ENCODE results near the gene GRIN3B.

GRIN3B gene

DNA sequence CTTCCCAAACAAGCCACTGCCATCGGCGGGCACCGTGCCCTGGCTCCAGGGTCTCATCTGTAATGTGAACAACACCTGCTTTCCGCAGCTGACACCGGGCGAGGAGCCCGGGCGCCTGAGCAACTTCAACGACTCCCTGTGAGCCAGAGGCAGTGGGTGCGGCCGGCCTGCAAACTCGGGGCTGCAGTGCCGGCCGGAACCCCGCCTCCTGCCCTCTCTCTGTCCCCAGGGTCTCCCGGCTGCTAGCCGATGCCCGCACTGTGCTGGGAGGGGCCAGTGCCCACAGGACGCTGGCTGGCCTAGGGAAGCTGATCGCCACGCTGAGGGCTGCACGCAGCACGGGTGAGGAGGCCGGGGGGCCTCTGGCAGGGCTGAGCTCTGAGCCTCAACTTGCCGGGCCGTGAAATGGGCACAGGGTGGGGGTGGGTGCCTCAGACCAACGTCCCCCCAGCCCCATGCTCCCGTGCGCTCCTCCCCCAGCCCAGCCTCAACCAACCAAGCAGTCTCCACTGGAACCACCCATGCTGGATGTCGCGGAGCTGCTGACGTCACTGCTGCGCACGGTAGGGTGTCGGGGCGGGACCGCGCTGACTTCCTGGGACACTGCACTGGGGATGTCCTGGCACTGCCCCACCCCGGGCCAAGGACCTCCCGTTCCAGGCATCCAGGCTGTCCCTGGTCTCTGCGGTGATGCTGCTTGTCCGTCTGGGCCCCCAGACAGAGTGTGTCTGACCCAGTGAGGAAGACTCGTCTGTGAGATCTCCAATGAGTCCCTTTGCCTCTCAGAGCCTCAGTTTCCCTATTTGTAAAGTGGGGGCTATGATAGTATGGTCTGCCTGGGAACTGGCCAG lies 41.8 kb downstream of the GRIN3B start:
- no peak for DNase-seq
- no peak for ATAC-seq

DNA sequence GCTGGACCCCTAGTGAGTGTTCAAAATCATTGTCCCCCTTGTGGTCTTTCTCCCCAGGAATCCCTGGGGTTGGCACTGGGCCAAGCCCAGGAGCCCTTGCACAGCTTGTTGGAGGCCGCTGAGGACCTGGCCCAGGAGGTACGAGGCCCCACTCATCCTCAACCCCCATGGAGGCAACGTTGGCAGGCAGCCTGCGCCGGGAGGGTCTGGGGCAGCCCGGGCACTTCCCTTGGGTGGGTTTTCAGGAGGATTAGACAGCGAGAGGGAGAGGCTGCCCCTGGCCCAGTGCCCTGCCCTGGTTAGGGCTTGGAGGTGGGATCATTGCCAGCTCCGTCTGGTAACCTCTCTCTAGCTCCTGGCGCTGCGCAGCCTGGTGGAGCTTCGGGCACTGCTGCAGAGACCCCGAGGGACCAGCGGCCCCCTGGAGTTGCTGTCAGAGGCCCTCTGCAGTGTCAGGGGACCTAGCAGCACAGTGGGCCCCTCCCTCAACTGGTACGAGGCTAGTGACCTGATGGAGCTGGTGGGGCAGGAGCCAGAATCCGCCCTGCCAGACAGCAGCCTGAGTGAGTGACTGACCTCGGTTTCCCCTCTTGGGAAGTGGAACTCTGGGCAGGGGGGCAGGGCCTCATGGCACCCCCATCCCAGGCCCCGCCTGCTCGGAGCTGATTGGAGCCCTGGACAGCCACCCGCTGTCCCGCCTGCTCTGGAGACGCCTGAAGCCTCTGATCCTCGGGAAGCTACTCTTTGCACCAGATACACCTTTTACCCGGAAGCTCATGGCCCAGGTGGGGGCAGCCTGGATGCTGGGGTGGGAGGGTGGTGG lies 42.7 kb downstream of the GRIN3B start:
- ATAC-seq = no peak
- no peak for DNase-seq

- ATAC-seq = peak; percentile 77
Observed at GRCh38 chr19:1045247-1045603, 45.0 kb downstream of the GRIN3B start.

GRCh38 chr19:1046117-1046626 lies 46.0 kb downstream of the GRIN3B start:
- ATAC-seq = no peak
- no peak for DNase-seq

More at GRCh38 chr19:1045247-1045603, 45.0 kb downstream of the GRIN3B start:
- peak; percentile 78 for DNase-seq

DNA sequence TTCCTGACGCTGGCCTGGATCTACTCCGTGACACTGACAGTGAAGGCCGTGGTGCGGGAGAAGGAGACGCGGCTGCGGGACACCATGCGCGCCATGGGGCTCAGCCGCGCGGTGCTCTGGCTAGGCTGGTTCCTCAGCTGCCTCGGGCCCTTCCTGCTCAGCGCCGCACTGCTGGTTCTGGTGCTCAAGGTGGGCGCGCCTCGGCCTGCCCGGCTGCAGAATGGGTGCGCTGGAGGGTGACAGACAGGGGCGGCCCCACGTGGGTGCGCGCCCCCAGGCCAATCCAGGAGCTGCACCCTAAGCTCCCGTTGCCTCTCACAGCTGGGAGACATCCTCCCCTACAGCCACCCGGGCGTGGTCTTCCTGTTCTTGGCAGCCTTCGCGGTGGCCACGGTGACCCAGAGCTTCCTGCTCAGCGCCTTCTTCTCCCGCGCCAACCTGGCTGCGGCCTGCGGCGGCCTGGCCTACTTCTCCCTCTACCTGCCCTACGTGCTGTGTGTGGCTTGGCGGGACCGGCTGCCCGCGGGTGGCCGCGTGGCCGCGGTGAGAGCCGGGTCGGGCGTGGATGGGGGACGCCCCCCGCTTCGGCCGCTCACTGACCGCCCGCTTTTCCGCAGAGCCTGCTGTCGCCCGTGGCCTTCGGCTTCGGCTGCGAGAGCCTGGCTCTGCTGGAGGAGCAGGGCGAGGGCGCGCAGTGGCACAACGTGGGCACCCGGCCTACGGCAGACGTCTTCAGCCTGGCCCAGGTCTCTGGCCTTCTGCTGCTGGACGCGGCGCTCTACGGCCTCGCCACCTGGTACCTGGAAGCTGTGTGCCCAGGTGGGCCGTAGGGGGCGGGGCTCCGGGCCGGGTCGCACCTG lies 46.8 kb downstream of the GRIN3B start:
- DNase-seq (no peak), ATAC-seq (no peak)

DNA sequence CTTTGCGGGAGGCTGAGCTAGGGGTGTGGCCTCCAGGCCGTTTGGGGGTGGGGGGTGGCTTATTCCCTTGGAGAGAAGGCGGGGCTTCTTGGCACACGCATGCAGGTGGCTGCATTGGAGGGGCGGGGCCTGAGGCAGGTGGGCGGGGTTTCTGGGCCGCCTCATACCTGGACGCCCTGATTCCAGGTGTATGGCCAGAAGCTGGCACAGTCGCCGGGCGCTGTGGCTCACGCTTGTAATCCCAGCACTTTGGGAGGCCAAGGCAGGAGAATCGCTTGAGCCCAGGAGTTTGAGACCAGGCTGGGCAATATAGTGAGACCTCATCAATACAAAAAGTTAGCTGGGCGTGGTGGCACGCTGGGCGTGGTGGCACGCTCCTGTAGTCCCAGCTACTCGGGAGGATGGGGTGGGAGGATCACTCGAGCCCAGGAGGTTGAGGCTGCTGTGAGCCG lies 47.5 kb downstream of the GRIN3B start:
- DNase-seq = no peak
- ATAC-seq = no peak

DNA sequence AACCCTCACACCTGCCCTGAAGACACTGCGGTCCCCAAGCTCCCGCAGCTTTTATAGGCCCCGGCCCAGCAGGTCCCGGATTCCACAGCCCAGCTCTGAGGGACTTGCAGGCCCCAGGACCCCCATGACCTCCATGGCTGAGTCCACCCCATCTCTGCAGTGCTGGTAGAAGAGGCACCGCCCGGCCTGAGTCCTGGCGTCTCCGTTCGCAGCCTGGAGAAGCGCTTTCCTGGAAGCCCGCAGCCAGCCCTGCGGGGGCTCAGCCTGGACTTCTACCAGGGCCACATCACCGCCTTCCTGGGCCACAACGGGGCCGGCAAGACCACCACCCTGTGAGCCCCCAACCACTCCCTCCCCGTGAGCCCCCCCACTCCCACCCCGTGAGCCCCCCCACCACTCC lies 48.9 kb downstream of the GRIN3B start:
- DNase-seq (no peak), ATAC-seq (no peak)

- DNase-seq (no peak), ATAC-seq (no peak)
Observed at GRCh38 chr19:1049800-1050199, 49.6 kb downstream of the GRIN3B start.

DNA sequence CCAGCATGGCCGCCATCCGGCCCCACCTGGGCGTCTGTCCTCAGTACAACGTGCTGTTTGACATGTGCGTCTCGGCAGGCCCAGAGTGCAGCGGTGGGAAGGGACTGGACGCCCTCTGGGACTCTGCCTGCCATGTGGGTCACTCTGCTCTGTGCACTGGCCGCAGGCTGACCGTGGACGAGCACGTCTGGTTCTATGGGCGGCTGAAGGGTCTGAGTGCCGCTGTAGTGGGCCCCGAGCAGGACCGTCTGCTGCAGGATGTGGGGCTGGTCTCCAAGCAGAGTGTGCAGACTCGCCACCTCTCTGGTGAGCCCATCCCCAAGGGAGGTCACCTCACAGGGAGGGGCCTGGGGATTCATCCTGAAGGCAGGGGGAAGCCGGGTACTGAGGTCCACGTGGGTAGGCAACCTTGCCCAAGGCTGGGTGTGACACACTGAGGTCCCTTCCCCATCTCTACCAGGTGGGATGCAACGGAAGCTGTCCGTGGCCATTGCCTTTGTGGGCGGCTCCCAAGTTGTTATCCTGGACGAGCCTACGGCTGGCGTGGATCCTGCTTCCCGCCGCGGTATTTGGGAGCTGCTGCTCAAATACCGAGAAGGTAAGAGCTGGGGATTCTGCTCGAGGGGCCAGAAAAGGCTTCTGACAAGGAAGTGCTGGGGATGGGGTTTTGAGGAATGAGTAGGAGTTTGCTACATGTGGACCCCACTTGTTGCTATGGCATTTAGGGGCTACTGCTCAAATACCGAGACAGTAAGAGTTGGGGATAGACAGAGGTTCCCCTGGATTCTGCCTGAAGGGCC lies 51.0 kb downstream of the GRIN3B start:
- ATAC-seq (no peak), DNase-seq (no peak)

GRCh38 chr19:1051791-1052190 lies 51.6 kb downstream of the GRIN3B start:
- DNase-seq (no peak), ATAC-seq (no peak)

DNA sequence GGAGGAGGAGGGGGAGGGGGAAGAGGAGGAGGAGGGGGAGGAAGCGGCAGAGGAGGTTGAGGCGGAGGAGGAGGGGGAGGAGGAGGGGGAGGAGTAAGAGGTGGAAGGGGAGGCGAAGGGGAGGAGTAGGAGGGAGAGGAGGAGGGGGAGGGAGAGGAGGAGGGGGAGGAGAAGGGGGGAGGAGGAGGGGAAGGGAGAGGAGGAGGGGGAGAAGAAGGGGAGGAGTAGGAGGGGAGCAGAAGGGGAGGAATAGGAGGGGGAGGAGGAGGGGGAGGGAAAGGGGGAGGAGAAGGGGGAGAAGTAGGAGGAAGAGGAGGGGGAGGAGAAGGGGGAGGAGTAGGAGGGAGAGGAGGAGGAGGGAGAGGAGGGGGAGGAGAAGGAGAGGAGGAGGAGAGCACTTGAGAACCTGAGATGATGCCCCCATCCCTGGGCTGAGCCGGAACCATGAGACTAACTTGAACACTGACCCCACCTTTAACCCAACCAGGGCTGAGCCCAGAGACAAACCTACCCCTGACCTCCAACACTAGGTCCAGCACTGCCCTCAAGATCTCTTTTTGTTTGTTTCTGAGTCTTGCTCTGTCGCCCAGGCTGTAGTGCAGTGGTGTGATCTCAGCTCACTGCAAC lies 52.2 kb downstream of the GRIN3B start:
- no peak for DNase-seq
- ATAC-seq = no peak

DNA sequence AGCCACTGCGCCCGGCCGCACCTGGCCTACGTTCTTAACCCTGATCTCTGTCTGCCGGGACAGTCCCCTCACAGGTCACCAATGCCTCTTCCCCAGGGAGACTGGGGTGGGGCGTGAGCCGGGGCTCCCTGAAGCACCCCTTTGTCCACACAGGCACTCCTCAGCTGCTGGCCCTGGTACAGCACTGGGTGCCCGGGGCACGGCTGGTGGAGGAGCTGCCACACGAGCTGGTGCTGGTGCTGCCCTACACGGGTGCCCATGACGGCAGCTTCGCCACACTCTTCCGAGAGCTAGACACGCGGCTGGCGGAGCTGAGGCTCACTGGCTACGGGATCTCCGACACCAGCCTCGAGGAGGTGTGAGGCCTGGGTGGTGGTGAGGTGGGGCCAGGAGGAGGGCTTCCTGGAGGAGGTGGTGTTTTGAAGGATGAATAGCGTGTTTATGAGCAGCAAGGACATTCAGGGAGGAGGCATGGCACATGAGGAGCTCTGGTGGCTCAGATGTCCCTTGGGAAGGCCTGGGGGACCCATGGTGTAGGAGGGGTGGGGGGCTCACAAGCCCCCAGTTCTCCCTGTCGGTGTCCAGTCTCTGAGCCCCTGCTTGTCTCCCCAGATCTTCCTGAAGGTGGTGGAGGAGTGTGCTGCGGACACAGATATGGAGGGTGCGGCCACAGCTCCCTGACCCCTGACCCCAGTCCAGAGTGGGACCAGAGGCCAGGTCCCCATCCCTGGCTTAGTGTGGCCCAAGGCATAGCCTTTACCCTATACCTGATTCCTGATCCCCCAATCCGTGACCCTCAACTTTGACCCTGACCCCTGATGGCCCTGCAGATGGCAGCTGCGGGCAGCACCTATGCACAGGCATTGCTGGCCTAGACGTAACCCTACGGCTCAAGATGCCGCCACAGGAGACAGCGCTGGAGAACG lies 53.2 kb downstream of the GRIN3B start:
- ATAC-seq = no peak
- no peak for DNase-seq

GRCh38 chr19:1054102-1055027 lies 54.1 kb downstream of the GRIN3B start:
- ATAC-seq = no peak
- no peak for DNase-seq

DNA sequence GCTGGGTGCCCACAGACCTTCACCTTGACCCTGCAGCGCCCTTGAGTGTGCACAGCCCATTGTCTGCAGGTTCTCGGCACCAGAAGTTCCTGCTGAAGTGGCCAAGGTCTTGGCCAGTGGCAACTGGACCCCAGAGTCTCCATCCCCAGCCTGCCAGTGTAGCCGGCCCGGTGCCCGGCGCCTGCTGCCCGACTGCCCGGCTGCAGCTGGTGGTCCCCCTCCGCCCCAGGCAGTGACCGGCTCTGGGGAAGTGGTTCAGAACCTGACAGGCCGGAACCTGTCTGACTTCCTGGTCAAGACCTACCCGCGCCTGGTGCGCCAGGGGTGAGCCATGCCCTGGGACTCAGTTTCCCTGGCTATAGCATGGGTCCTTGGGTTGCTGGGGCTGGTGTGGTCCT lies 54.8 kb downstream of the GRIN3B start:
- ATAC-seq (no peak), DNase-seq (no peak)

GRCh38 chr19:1055886-1056620 lies 55.8 kb downstream of the GRIN3B start:
- no peak for ATAC-seq

GRCh38 chr19:1057176-1057855 lies 57.1 kb downstream of the GRIN3B start:
- peak; percentile 72 for ATAC-seq
- DNase-seq = no peak

More at GRCh38 chr19:1055886-1056620, 55.8 kb downstream of the GRIN3B start:
- no peak for DNase-seq

DNA sequence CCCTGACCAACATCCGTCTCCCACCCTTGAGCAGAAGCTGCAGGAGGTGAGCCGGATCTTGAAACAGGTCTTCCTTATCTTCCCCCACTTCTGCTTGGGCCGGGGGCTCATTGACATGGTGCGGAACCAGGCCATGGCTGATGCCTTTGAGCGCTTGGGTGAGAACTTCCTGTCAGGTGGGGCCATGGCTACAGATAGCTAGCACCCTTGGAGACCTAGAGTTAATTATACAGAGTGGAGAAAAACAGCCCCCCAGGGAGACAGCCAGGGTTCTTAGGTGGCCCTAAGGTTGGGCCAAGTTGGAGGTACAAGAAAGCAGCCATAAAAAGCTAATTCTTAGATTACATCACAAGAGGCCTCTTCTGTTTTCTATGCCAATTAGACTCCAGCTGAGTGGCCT lies 57.9 kb downstream of the GRIN3B start:
- DNase-seq (no peak), ATAC-seq (no peak)

Measured in stimulated activated naive CD8-positive, alpha-beta T cell treated with anti-CD3 and anti-CD28 coated beads, Interleukin-15, Interleukin-2, amounts not matched to agents 100 U/mL and 50 U/mL, for 24 hours (primary cell).